Esophagus muscularis mucosa (tissue), 3 donors: ENCODE measurements around the gene ZSWIM6.

Experiments
- EP300 ChIP-seq: sonication (generic); formaldehyde crosslinking; IDR thresholded peaks from one replicate; pipeline ENCODE4 v1.6.1; 2017; ENCODE audit warnings: antibody characterized with exemption
- TF ChIP-seq, protein P1 (sequence below), 3 experiments: fragments of 200-600 bp in 2 of 3; fragments of 450-650 bp in 1 of 3; sonication (generic) in 2 of 3; IDR thresholded peaks; one replicate each; pipeline ENCODE4 v1.5.1; 2017 to 2019; ENCODE audit warnings: antibody characterized with exemption in 3 of 3, mild to moderate bottlenecking in 2 of 3, moderate library complexity in 1 of 3

DNA sequence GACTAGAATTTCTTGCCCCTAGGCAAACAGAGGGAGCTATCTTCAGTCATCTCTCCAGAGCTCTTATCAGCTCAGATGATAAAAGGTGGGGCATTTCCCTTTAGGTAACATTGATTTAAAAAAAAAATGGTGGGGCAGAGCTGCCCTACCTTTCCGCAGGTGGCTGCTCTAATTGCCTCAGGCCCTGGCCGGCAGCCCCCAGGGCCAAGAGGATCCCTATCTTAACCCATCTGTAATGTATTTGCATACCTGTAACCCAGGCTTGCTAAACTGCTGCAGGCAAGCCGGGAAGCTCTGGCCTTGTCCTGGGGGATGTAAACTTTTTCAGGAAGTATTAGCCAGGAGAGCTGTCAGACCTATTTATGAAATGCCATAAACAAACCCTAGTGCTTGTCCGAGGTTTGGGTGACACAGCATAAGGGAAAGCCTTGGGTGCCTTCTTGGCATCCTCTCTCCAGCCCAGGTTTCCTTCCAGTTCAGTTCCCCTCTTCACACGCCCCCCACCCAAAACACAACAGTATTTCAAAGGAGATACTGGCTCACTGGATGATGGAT, 20.9 kb upstream of the ZSWIM6 start:
- TF ChIP-seq EP300 = no peak
- TF ChIP-seq, protein P1, sequence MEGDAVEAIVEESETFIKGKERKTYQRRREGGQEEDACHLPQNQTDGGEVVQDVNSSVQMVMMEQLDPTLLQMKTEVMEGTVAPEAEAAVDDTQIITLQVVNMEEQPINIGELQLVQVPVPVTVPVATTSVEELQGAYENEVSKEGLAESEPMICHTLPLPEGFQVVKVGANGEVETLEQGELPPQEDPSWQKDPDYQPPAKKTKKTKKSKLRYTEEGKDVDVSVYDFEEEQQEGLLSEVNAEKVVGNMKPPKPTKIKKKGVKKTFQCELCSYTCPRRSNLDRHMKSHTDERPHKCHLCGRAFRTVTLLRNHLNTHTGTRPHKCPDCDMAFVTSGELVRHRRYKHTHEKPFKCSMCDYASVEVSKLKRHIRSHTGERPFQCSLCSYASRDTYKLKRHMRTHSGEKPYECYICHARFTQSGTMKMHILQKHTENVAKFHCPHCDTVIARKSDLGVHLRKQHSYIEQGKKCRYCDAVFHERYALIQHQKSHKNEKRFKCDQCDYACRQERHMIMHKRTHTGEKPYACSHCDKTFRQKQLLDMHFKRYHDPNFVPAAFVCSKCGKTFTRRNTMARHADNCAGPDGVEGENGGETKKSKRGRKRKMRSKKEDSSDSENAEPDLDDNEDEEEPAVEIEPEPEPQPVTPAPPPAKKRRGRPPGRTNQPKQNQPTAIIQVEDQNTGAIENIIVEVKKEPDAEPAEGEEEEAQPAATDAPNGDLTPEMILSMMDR (IDR thresholded peaks at IDR 0.05) = no peak
